Natural killer cell treated with Interleukin-12 subunit alpha and Interleukin-12 subunit beta and Interleukin-15 and Interleukin-18, amount 100 ng/mL, for 72 hours (primary cell): ENCODE data around the gene CEP89. TPM values are rescaled to one million over a fixed set of nuclear protein-coding genes. Genes with fewer than 3 reads are reported as not detected.
"Not testable (repeated sequence)": the region's sequence is repeated elsewhere in the genome, so short reads cannot be mapped to it uniquely, and the experiment has no call there.

Experiments used
- ATAC-seq, 2 donors: fragments of 150-1000 bp; cut with Tn5 transposase in 1 of 2; sonication (Bioruptor Pico), chemical (Tn5 transposase) in 1 of 2; 2 replicates each; pipeline ENCODE4 v1.10.0; 2021
- DNase-seq: peaks from one replicate; pipeline ENCODE4 v3.0.0; 2022; ENCODE audit warnings: low spot score
- H3K27ac Mint-ChIP-seq, 2 donors: 1 replicate in 1 of 2; 2 replicates in 1 of 2; pipeline ENCODE4 v1.8.0; 2022; ENCODE audit warnings: mixed read lengths in 2 of 2, mild to moderate bottlenecking in 1 of 2, moderate library complexity in 1 of 2
- H3K27me3 Mint-ChIP-seq, 2 donors: 1 replicate in 1 of 2; 2 replicates in 1 of 2; pipeline ENCODE4 v1.8.0; 2022; ENCODE audit warnings: mixed read lengths in 2 of 2
- H3K36me3 Mint-ChIP-seq: one replicate; pipeline ENCODE4 v1.8.0; 2022; ENCODE audit warnings: mixed read lengths
- H3K4me1 Mint-ChIP-seq, 2 donors: 1 replicate in 1 of 2; 2 replicates in 1 of 2; pipeline ENCODE4 v1.8.0; 2022; ENCODE audit warnings: low read depth in 2 of 2, mixed read lengths in 2 of 2, mild to moderate bottlenecking in 1 of 2
- H3K4me3 Mint-ChIP-seq: one replicate; pipeline ENCODE4 v1.8.0; 2022; ENCODE audit warnings: mixed read lengths
- H3K9me3 Mint-ChIP-seq: 2 replicates; pipeline ENCODE4 v1.8.0; 2022; ENCODE audit warnings: mixed read lengths
- total RNA-seq, 2 donors: library from RNA; stranded (reverse); gene quantifications; one replicate each; pipeline ENCODE4 v1.2.3, GENCODE V29; 2022

The CEP89 gene
- 10 to 100 TPM; 17.3 to 18.5 TPM for total RNA-seq

- Mint-ChIP-seq H3K27me3 (no peaks in the 10 kb centered on the region), H3K4me1 (peaks cover 19 to 21% of the 10 kb centered on the region in 2 donors), H3K4me3 (peak within 1 kb of the TSS; percentile 100), H3K27ac (peak within 1 kb of the TSS; percentile 90 to 95), H3K9me3 (no peaks in the 10 kb centered on the region), H3K36me3 (no peaks in the 10 kb centered on the region)
- ATAC-seq (peak; percentile 99), DNase-seq (peak; percentile 97)
Observed at GRCh38 chr19:32971715-32972540, at the start of gene CEP89, which contains the start of gene FAAP24. TSS of gene CEP89 (minus strand) at chr19:32971958. CDS start at chr19:32971874, 84 bp downstream. TSS of gene FAAP24 (plus strand) at chr19:32972242. CDS start at chr19:32973197, 955 bp downstream.

GRCh38 chr19:33010891-33011290 is 39.1 kb upstream of the CEP89 start:
- not testable (repeated sequence) for H3K4me1 Mint-ChIP-seq, H3K36me3 Mint-ChIP-seq, ATAC-seq, H3K9me3 Mint-ChIP-seq, DNase-seq, H3K27me3 Mint-ChIP-seq, H3K27ac Mint-ChIP-seq, H3K4me3 Mint-ChIP-seq

- H3K27ac Mint-ChIP-seq = no peak overlapping the region
- peaks cover 6 to 10% of the 10 kb centered on the region in 2 donors for H3K27me3 Mint-ChIP-seq
- DNase-seq = no peak
Observed at GRCh38 chr19:33008738-33009137, 37.0 kb upstream of the CEP89 start.

GRCh38 chr19:33005440-33005839 is 33.7 kb upstream of the CEP89 start:
- ATAC-seq (no peak), DNase-seq (no peak)
- no peaks in the 10 kb centered on the region for H3K9me3 Mint-ChIP-seq
- H3K27ac Mint-ChIP-seq = no peak overlapping the region
- peaks cover 3 to 4% of the 10 kb centered on the region in 2 donors for H3K4me1 Mint-ChIP-seq
- no peaks in the 10 kb centered on the region for H3K36me3 Mint-ChIP-seq
- peaks cover 3 to 21% of the 10 kb centered on the region in 2 donors for H3K27me3 Mint-ChIP-seq
- no peak overlapping the region for H3K4me3 Mint-ChIP-seq

More at GRCh38 chr19:33008738-33009137, 37.0 kb upstream of the CEP89 start:
- Mint-ChIP-seq H3K4me3 (no peak overlapping the region), H3K9me3 (no peaks in the 10 kb centered on the region), H3K4me1 (no peaks in the 10 kb centered on the region), H3K36me3 (no peaks in the 10 kb centered on the region)
- ATAC-seq = no peak

GRCh38 chr19:33003424-33004024 is 31.8 kb upstream of the CEP89 start:
- not testable (repeated sequence) for DNase-seq, H3K4me3 Mint-ChIP-seq, H3K9me3 Mint-ChIP-seq, H3K4me1 Mint-ChIP-seq, ATAC-seq, H3K27ac Mint-ChIP-seq, H3K36me3 Mint-ChIP-seq
- H3K27me3 Mint-ChIP-seq = peaks cover 4 to 23% of the 10 kb centered on the region in 2 donors

- H3K27me3 Mint-ChIP-seq = peaks cover 9 to 33% of the 10 kb centered on the region in 2 donors
- H3K9me3 Mint-ChIP-seq, ATAC-seq, H3K27ac Mint-ChIP-seq, H3K4me1 Mint-ChIP-seq, H3K36me3 Mint-ChIP-seq, H3K4me3 Mint-ChIP-seq, DNase-seq: not testable (repeated sequence)
Observed at GRCh38 chr19:33002126-33002865, 30.5 kb upstream of the CEP89 start.

GRCh38 chr19:33000910-33001309 is 29.2 kb upstream of the CEP89 start:
- Mint-ChIP-seq H3K36me3 (no peaks in the 10 kb centered on the region), H3K9me3 (no peaks in the 10 kb centered on the region), H3K4me1 (peaks cover 4 to 5% of the 10 kb centered on the region in 2 donors), H3K4me3 (no peak overlapping the region), H3K27ac (no peak overlapping the region), H3K27me3 (peaks cover 14 to 38% of the 10 kb centered on the region in 2 donors)
- no peak for DNase-seq
- no peak for ATAC-seq

GRCh38 chr19:33000510-33000909 is 28.8 kb upstream of the CEP89 start:
- no peak for DNase-seq
- peaks cover 14 to 34% of the 10 kb centered on the region in 2 donors for H3K27me3 Mint-ChIP-seq
- ATAC-seq = no peak
- H3K36me3 Mint-ChIP-seq = no peaks in the 10 kb centered on the region
- no peak overlapping the region for H3K27ac Mint-ChIP-seq
- no peak overlapping the region for H3K4me3 Mint-ChIP-seq
- no peaks in the 10 kb centered on the region for H3K9me3 Mint-ChIP-seq
- H3K4me1 Mint-ChIP-seq = peaks cover 4 to 5% of the 10 kb centered on the region in 2 donors

GRCh38 chr19:32998722-32999121 is 27.0 kb upstream of the CEP89 start:
- ATAC-seq (no peak), DNase-seq (no peak)
- no peaks in the 10 kb centered on the region for H3K9me3 Mint-ChIP-seq
- no peak overlapping the region for H3K4me3 Mint-ChIP-seq
- no peaks in the 10 kb centered on the region for H3K36me3 Mint-ChIP-seq
- peaks cover 14 to 28% of the 10 kb centered on the region in 2 donors for H3K27me3 Mint-ChIP-seq
- H3K4me1 Mint-ChIP-seq = peaks cover 4 to 5% of the 10 kb centered on the region in 2 donors
- H3K27ac Mint-ChIP-seq = no peak overlapping the region

- Mint-ChIP-seq H3K4me3 (no peak overlapping the region), H3K9me3 (no peaks in the 10 kb centered on the region), H3K27me3 (peaks cover 14 to 23% of the 10 kb centered on the region in 2 donors), H3K36me3 (no peaks in the 10 kb centered on the region), H3K27ac (no peak overlapping the region), H3K4me1 (peaks cover 4 to 5% of the 10 kb centered on the region in 2 donors)
- ATAC-seq (peak in 1 of 2 donors; percentile 40), DNase-seq (no peak)
Observed at GRCh38 chr19:32997716-32998355, 26.1 kb upstream of the CEP89 start.

GRCh38 chr19:32997061-32997464 is 25.3 kb upstream of the CEP89 start:
- H3K4me1 Mint-ChIP-seq, ATAC-seq, H3K36me3 Mint-ChIP-seq, H3K27ac Mint-ChIP-seq, H3K9me3 Mint-ChIP-seq, DNase-seq, H3K4me3 Mint-ChIP-seq: not testable (repeated sequence)
- peaks cover 14 to 23% of the 10 kb centered on the region in 2 donors for H3K27me3 Mint-ChIP-seq

GRCh38 chr19:32995966-32996365 is 24.2 kb upstream of the CEP89 start:
- not testable (repeated sequence) for H3K4me1 Mint-ChIP-seq, H3K36me3 Mint-ChIP-seq, DNase-seq, H3K27ac Mint-ChIP-seq, ATAC-seq, H3K9me3 Mint-ChIP-seq, H3K4me3 Mint-ChIP-seq
- peaks cover 14 to 23% of the 10 kb centered on the region in 2 donors for H3K27me3 Mint-ChIP-seq

GRCh38 chr19:32988724-32989123 is 17.0 kb upstream of the CEP89 start:
- no peak for ATAC-seq
- no peak overlapping the region for H3K27ac Mint-ChIP-seq
- H3K36me3 Mint-ChIP-seq = no peaks in the 10 kb centered on the region

More at GRCh38 chr19:32988724-32989123, 17.0 kb upstream of the CEP89 start:
- no peak for DNase-seq
- no peaks in the 10 kb centered on the region for H3K27me3 Mint-ChIP-seq
- no peaks in the 10 kb centered on the region for H3K9me3 Mint-ChIP-seq
- H3K4me1 Mint-ChIP-seq = no peaks in the 10 kb centered on the region
- no peak overlapping the region for H3K4me3 Mint-ChIP-seq
